ENCODE data around the gene DNAH6.
"Not testable (repeated sequence)": the region's sequence is repeated elsewhere in the genome, so short reads cannot be mapped to it uniquely, and the experiment has no call there.

Gene DNAH6

GRCh38 chr2:84757648-84758047, 241.3 kb downstream of the DNAH6 start:
- no peak for DNase-seq (ENCODE audit: low read depth, low spot score)

GRCh38 chr2:84766791-84767190, 250.5 kb downstream of the DNAH6 start:
- TF ChIP-seq CTCF (IDR thresholded peaks at IDR 0.05; ENCODE audit: insufficient read depth, low read length, missing control alignments): no peak
- no peak overlapping the region for H3K4me3 ChIP-seq (ENCODE audit: low read depth, low read length)
- ChIA-PET CTCF (no interaction called here), POLR2A (no interaction called here)
- DNase-seq (ENCODE audit: low read depth, low spot score): no peak

More at GRCh38 chr2:84757648-84758047, 241.3 kb downstream of the DNAH6 start:
- TF ChIP-seq CTCF (IDR thresholded peaks at IDR 0.05; ENCODE audit: insufficient read depth, low read length, missing control alignments): no peak
- H3K4me3 ChIP-seq (ENCODE audit: low read depth, low read length): no peak overlapping the region
- ChIA-PET POLR2A (no interaction called here), CTCF (no interaction called here)

DNA sequence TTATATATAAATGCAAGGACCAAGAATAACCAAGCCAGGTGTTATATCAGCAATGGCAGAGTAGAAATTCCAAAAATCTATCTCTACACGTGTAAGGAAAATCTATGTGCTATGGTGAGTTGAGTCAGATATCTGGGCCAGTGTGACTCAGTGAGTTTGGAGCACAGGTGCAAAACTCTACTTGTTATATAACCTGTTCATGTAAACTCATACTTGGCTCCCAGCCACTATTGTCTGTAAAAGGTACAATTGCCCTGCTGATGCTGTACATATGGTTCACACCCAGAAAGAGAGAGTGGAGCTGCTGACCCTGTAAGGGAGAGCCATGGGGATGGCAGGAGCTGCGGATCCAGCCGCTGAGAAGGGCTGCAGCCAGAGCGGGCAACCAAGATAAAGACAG, 252.5 kb downstream of the DNAH6 start:
- ChIA-PET CTCF (no interaction called here), POLR2A (no interaction called here)
- no peak for DNase-seq (ENCODE audit: low read depth, low spot score)
- TF ChIP-seq CTCF (IDR thresholded peaks at IDR 0.05; ENCODE audit: insufficient read depth, low read length, missing control alignments): no peak
- no peak overlapping the region for H3K4me3 ChIP-seq (ENCODE audit: low read depth, low read length)

- no peak overlapping the region for H3K4me3 ChIP-seq (ENCODE audit: low read depth, low read length)
- no peak for DNase-seq (ENCODE audit: low read depth, low spot score)
- ChIA-PET CTCF (no interaction called here), POLR2A (no interaction called here)
- no peak for TF ChIP-seq CTCF (IDR thresholded peaks at IDR 0.05; ENCODE audit: insufficient read depth, low read length, missing control alignments)
Observed at GRCh38 chr2:84770280-84770679, 254.0 kb downstream of the DNAH6 start.

- ChIA-PET CTCF (no interaction called here), POLR2A (no interaction called here)
- TF ChIP-seq CTCF (IDR thresholded peaks at IDR 0.05; ENCODE audit: insufficient read depth, low read length, missing control alignments): no peak
- H3K4me3 ChIP-seq (ENCODE audit: low read depth, low read length): no peak overlapping the region
- DNase-seq (ENCODE audit: low read depth, low spot score): no peak
Observed at GRCh38 chr2:84771251-84771650, 255.0 kb downstream of the DNAH6 start.

- POLR2A ChIA-PET; H3K4me3 ChIP-seq (ENCODE audit: low read depth, low read length); CTCF ChIA-PET; DNase-seq (ENCODE audit: low read depth, low spot score): not testable (repeated sequence)
Observed at GRCh38 chr2:84773562-84773961, 257.3 kb downstream of the DNAH6 start.

DNA sequence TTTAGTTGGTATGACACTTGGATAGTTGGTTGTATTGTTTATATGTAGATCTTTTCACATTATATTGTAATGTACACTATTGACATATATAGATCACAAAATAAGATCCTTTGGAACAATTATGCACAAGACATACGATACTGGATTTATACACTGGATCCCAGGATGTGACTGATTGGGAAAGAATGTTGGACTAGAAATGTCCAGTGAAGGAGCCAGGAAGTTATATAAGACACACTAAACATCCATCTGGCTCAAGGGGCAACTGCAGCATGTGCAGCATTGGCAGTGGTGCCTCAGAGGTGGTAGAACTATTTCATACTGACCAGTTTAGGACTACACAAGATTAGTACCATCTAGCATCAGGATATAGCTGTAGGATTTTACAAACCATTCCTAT, 259.7 kb downstream of the DNAH6 start:
- DNase-seq (ENCODE audit: low read depth, low spot score): no peak

More for the DNA sequence above, 259.7 kb downstream of the DNAH6 start:
- no peak for TF ChIP-seq CTCF (IDR thresholded peaks at IDR 0.05; ENCODE audit: insufficient read depth, low read length, missing control alignments)
- POLR2A ChIA-PET: no interaction called here
- H3K4me3 ChIP-seq (ENCODE audit: low read depth, low read length): no peak overlapping the region
- CTCF ChIA-PET: no interaction called here

All from AG04449 (cell line).